Measurements from ENCODE around the gene NPAS3. TPM values are rescaled to one million over a fixed set of nuclear protein-coding genes. Genes with fewer than 3 reads are reported as not detected.

The NPAS3 gene
- total RNA-seq, 1 experiment from 2014 or later: 1.9 TPM

DNA sequence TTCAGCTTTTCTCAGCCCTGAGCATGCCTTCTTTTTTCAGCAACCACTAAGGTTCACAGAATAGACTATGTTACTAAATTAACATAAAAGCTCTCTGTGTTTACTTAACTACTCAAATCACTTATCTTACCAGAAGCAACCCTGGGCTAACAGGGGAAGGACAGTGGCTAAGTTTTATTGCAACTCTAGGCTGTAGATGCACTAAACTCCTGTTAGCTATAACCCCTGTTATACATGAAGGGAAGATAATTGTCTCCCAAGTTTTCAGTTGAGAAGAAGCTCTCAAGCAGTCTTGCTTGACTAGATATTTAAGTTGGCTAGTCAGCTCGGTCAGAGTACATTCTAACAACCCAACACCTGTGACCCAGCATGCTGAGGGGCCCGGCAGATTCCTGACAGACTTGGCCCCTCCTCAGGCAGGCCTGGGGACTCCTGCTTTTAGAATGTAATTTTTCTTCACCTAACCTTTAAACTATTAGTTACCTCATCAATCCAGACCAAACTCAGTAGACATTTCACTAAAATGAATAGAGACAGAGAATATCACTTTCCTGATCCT, 547.7 kb downstream of the NPAS3 start:
- Histone ChIP-seq H3K27me3 (no peaks in the 10 kb centered on the region), H3K36me3 (no peaks in the 10 kb centered on the region), H3K4me3 (no peak overlapping the region), H3K9me3 (no peaks in the 10 kb centered on the region)
- no peak for DNase-seq

DNA sequence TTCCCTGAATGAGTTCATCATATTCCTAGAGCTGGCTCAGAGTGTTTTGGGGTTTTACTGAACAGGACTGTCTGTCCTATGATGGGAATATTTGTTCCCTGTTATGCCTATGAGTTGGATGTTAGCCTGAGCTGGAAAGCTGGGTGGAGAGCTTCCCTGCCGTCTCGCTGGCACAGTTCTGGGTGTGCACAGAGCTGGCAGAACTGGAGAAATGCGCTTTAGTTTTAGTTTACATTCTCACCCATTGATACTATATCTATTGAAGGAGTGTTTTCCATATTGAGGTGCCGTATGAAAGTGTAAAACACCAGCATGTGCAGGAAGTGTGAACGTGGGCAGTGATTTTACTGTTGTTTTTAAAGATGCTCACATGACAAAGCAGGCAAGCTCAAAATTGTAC, 549.9 kb downstream of the NPAS3 start:
- no peaks in the 10 kb centered on the region for H3K27me3 ChIP-seq
- DNase-seq: no peak

DNA sequence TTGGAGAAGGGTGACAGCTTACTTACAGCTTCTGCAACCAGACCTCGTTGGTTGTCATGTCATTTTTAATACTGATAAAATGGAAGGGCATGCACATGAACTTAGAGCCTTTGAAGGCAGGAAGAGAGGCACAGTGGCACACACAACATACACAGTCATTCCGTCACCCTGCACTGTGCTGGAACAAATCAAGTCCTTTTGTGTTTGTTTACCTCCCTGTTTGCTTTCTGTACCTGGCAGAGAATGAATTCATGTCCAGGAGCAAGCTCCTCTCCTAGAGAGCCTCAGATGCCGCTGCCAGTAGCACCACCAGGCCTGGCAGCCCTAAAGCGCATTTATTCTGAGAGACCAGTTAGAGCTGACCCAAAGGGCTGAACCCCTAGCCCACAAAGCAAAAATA, 551.9 kb downstream of the NPAS3 start:
- no peaks in the 10 kb centered on the region for H3K27me3 ChIP-seq
- no peaks in the 10 kb centered on the region for H3K36me3 ChIP-seq
- no peaks in the 10 kb centered on the region for H3K9me3 ChIP-seq
- H3K4me3 ChIP-seq: no peak overlapping the region
- DNase-seq: no peak

More for the DNA sequence above, 549.9 kb downstream of the NPAS3 start:
- Histone ChIP-seq H3K36me3 (no peaks in the 10 kb centered on the region), H3K4me3 (no peak overlapping the region), H3K9me3 (no peaks in the 10 kb centered on the region)

DNA sequence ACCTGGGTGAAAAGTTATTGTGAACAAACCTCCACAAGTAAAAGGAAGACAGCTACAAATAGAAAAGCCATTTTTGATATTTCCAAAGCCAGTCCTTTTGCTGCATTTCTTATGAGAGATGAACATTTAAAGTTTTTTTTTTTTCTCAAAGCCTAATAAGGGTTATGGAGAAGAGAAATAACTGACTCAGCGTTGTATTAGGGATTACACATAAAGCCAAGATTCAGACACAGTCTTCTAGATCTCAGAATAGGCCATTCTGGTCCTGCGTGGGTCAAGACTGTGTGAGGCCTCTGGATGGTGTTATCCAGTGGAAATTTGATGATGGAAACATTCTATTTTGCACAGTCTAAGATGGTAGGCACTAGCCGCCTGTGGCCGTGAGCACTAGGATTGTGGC, 552.4 kb downstream of the NPAS3 start:
- DNase-seq: no peak
- H3K36me3 ChIP-seq: no peaks in the 10 kb centered on the region
- no peaks in the 10 kb centered on the region for H3K27me3 ChIP-seq

DNA sequence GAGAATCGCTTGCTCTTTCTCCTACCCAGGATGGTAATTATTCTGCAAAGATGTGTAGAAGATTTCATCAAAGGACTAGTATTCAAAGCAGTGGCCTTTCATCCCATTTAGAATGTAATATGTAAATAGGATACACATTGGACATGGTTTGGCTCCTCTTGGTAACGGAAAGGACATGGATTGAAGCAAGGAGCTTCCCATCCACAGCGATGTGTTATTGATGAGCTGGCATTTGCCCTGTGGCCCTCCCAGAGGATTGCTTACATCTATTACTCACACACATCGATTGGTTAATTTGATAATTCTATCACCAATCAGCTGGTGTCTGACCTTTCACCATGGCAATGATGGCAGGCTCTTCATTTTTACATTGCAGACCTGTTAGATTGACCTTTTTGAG, 553.8 kb downstream of the NPAS3 start:
- Histone ChIP-seq H3K9me3 (no peaks in the 10 kb centered on the region), H3K36me3 (no peaks in the 10 kb centered on the region), H3K27me3 (no peaks in the 10 kb centered on the region), H3K4me3 (no peak overlapping the region)
- no peak for DNase-seq

More for the DNA sequence above, 552.4 kb downstream of the NPAS3 start:
- Histone ChIP-seq H3K9me3 (no peaks in the 10 kb centered on the region), H3K4me3 (no peak overlapping the region)

DNA sequence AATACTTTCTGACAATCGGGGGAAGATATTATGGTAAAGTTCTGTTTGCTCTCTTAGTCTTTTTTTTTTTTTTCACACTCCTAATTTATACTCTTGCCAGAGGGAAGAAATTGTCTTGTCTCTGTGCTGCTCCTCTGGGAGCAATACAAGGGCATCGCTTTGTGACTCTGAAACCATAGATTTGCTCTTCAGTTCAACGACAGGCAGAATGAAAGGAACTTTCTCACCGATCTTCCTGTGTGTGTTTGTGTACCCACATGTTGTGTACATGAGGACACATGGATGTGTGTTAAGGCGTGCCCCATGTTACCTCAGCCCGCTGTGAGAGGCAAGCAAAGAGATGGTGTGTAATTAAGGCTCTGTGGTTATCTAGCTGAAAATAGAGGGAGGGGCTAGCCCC, 554.6 kb downstream of the NPAS3 start:
- no peaks in the 10 kb centered on the region for H3K27me3 ChIP-seq
- no peak overlapping the region for H3K4me3 ChIP-seq
- no peak for DNase-seq
- H3K9me3 ChIP-seq: no peaks in the 10 kb centered on the region
- H3K36me3 ChIP-seq: no peaks in the 10 kb centered on the region

DNA sequence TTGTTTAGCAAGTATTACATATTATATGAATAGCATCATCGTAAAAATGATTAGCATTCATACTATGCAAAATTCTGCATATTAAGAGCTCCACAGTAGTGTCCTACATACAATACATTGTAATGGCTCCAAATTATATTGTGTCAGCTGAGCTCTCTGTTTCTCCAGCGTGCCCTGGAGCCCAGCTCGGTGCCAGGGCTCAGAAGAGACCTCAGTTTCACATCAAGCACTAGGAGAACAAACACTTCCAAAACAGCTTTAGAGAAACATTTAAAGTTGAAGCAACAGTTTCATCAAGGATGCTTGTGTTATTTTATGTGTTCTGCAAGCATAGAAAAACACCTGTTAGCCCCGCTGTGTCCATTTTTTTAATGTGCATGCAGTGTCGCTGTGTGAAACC, 555.3 kb downstream of the NPAS3 start:
- no peak for DNase-seq
- Histone ChIP-seq H3K36me3 (no peaks in the 10 kb centered on the region), H3K9me3 (no peaks in the 10 kb centered on the region)

DNA sequence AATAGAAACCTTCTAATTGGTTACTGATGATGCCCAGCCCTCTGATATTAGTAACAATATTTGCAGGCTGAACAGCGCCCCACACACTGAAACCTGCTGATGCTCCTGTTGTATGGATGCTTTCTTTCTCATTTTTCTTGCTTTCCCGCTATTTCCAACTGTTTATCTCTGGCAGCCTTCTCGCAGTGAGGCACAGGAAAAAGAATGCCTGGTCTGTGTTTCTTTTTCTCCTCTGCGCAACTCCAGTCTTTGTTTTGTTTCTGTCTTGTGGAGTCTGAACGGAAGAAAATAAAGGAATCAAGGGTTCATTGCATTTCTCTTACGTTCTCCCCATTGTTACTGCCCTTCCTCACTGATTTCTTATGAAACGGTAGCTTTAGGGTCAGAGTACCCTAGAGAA, 561.0 kb downstream of the NPAS3 start:
- Histone ChIP-seq H3K27me3 (no peaks in the 10 kb centered on the region), H3K36me3 (no peaks in the 10 kb centered on the region), H3K9me3 (no peaks in the 10 kb centered on the region), H3K4me3 (no peak overlapping the region)
- DNase-seq: no peak

More for the DNA sequence above, 555.3 kb downstream of the NPAS3 start:
- Histone ChIP-seq H3K27me3 (no peaks in the 10 kb centered on the region), H3K4me3 (no peak overlapping the region)

DNA sequence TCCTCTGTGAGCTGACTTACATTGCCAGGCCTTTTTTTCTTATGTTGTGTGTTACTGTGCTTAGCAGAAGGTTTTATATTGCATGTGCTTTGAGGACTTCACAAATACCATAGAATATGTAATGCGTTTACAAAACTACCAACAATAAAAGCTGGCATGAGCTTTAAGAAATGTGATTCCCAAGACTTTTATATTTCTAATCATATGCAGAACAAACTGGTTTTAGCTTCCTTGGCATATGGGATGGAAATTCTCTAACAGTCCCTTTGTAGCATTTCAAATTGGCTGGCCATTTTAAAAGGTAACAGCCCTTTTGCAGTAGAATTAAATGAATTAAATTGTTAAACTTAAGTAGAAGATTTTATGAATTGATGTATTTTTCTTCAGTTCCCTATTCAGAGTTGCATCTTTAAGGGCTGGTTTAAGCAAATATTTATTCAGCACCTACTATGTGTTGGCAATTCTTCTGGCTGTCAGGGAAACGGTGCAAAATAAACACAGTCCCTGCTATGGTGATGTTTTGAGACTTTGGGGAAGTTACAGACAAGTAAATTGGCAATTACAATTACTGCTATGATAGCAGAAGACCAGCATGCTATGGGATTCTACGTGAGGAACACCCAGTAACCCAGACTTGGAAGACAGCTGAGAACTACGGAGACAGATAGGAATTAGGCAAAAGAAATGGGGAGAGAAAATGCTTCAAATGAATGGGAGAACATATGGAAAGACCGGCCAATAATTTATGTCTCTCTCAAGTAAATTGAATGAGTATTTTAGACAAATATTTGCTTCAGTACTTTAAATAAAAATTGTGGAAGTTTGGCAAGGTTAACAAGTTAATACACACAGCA, 565.8 kb downstream of the NPAS3 start:
- no peak for DNase-seq
- Histone ChIP-seq H3K4me3 (no peak overlapping the region), H3K27me3 (no peaks in the 10 kb centered on the region), H3K9me3 (no peaks in the 10 kb centered on the region), H3K36me3 (no peaks in the 10 kb centered on the region)

DNA sequence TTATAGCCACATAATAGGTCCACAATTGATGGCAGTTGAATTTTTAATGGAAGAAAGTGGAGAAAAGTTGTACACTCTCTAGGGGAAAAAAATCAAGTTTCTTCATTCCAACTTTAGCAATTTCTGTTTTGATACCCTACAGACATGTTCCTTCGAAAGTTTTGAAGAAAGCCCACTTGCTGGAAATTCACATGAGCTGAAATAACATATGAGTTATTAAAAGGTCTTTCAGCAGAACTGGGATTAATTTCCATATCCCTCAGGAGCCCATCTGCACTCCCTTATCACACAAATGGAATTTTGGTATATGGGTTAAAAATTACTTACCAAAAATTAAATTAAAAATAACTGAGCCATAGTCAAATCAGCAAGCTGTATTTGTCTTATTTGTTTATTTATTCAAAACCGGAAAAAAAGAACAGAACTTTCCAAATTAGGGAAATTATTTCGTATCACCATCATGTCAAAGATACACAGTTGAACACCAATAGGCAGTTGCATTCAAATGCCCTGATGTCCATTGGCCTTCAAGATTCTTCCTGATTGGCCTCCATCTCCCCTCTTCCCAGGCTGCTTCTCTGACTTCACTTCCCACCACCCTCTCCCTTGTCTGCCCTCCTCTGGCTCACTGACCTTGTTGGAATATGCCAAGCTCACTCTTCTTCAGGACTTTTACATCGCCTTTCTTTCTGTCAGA, 566.7 kb downstream of the NPAS3 start:
- H3K9me3 ChIP-seq: no peaks in the 10 kb centered on the region
- no peak for DNase-seq
- no peaks in the 10 kb centered on the region for H3K27me3 ChIP-seq
- H3K36me3 ChIP-seq: no peaks in the 10 kb centered on the region
- H3K4me3 ChIP-seq: no peak overlapping the region

DNA sequence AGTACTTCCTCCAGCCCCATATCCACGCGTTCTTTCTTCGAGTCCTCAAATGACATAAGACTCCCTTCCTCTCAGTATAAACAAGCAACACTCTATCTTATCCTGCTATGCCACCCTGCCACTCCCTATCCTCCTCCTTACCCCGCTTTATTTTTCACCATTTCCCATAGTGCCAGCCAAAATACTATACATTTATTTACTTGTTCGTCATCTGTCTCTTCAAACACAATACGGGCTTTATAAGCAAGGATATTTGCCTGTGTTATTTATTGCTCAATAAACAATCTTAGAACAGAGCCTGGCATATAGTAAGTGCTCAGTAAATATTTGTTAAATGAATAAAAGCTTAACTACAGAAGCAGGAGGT, 567.3 kb downstream of the NPAS3 start:
- Histone ChIP-seq H3K4me3 (no peak overlapping the region), H3K27me3 (no peaks in the 10 kb centered on the region), H3K36me3 (no peaks in the 10 kb centered on the region), H3K9me3 (no peaks in the 10 kb centered on the region)
- DNase-seq: no peak

DNA sequence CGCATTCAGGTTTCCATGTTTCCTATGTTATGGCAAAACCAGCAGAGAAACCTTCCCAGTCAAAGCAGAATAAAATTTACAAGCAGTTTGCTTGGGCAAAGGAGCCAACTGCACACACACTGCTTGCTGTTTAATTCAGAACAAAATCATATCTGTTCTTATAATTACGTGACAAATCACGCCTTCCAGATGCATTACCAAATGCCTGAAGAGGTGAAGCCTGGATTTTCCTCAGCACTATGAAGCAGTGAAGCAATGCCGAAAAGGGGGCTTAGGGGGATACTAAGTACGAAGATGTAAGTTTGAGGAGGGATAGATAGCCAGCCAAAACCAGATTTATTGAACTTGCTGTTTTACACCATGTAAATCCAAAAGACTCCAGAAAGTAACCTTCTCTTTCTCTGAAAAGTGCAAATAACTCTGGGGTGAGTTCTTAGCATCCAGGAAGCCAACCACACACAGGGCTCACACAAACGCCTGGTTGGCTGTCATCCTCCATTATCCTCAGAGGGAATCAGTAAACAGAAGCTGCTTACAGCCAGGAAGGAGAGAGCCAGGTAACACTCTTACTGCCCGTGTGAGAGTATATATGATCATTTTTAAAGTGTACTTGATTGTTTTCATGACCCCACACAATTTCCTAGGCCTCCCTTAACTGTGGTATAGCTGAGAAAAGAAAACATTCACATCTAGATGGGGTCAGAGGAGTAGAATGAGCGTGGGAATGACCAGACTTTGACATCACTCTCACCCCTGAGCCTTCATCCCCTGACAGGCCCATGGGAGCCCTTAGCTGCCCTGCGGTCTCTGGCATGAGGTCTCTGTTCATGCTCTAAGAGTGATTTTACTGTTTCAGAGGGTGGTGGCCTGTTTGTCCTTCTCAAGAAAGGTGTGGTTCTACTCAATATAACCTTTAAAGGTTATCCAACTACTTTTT, 569.7 kb downstream of the NPAS3 start:
- Histone ChIP-seq H3K9me3 (no peaks in the 10 kb centered on the region), H3K27me3 (no peaks in the 10 kb centered on the region), H3K36me3 (no peaks in the 10 kb centered on the region), H3K4me3 (no peak overlapping the region)
- DNase-seq: no peak

DNA sequence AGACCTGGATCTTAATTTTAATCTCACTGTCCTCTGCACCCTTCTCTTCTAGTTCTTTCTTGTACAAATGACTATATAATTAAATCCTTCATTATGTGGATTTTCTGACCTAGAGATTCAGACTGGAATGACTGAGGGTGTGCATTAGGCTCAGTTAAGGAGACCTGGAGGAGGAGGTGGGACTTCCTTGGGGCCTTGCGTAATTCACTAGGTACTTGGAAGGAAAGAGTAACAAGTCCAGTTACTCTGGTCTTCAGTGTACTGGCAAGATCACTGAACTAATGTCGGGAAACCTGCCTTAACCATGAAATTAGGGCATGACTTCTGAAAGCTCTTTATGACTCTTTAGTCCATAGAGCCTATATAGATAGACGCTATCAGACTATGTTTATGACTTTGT, 570.8 kb downstream of the NPAS3 start:
- no peak overlapping the region for H3K4me3 ChIP-seq
- no peak for DNase-seq
- H3K27me3 ChIP-seq: no peaks in the 10 kb centered on the region
- no peaks in the 10 kb centered on the region for H3K9me3 ChIP-seq
- no peaks in the 10 kb centered on the region for H3K36me3 ChIP-seq

DNA sequence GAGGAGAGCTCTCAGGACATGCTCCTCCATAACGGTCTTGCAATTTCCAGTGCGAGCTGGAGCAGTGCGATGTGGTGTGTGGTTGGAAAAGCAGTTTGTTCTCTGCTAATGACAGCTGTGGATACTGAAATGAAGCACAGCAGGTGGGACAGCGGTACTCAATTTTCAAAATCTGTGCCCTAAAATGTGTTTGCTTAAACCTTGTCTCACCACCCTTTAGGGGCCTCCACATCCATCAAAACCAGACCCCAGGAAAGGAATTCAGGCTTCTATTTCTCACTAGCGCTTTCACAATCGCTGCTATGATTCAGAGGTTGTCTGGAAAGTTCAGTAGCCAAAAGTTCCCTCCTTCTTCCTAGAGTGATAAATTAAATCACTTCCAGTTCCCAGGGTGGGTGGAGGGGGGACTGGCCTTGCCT, 571.4 kb downstream of the NPAS3 start:
- Histone ChIP-seq H3K27me3 (no peaks in the 10 kb centered on the region), H3K4me3 (no peak overlapping the region), H3K9me3 (no peaks in the 10 kb centered on the region), H3K36me3 (no peaks in the 10 kb centered on the region)
- peak; percentile 2 for DNase-seq

DNA sequence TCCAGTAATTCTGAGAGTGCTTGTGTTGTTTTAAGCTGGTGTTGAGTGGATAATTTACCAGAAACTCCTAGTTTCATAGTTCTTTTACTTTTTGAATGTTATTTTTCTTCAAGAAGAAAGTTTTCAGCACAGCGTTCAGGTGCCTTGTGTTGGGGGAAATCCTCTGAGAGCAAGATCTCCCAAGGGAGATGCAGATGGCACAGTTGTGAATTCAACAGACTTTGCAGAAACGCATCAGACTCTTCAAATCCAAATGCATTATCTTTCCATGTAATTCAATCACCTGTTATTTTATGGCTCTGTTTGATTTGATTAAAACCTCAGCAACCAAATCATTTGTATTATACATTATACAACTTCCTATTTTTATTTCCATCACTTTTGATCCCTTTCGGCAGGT, 572.3 kb downstream of the NPAS3 start:
- no peak for DNase-seq
- no peaks in the 10 kb centered on the region for H3K27me3 ChIP-seq

DNA sequence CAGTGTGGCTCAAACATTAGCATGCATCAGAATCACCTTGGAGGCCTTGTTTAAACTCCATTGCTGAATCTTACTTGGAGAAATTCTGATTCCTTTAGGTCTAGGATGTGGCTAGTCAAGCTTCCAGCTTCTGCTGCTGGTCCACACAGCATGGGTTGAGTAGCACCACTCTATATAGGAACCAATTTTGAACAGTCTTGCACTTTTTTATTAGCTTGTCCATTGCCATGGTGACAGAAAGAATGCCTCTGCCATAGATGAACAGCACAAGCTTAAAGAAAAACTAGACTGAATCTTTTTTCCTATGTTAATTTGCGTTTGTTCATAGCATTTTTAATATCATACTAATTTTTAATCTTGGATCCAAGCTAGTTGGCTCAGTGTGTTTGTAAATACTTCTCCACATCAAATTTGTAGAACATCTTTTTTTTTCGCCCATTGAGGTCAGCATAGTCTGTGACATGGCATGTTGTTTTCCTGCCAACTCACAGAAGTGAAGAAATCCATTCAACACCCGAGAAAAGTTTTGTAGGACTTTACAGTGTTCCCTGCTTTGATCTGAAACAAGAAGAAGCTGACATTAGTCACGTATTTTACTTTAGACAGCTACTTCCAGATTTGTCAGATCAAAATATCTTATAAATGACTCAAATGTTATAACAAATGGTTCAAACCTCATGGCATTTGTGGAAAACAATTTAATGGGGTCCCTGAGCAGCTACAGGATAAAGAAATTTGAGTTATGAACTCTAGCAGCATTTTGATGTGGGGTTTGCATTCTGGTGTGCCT, 573.4 kb downstream of the NPAS3 start:
- no peak overlapping the region for H3K4me3 ChIP-seq

More for the DNA sequence above, 572.3 kb downstream of the NPAS3 start:
- no peaks in the 10 kb centered on the region for H3K36me3 ChIP-seq
- H3K4me3 ChIP-seq: no peak overlapping the region
- H3K9me3 ChIP-seq: no peaks in the 10 kb centered on the region

More for the DNA sequence above, 573.4 kb downstream of the NPAS3 start:
- no peaks in the 10 kb centered on the region for H3K36me3 ChIP-seq
- no peaks in the 10 kb centered on the region for H3K27me3 ChIP-seq
- no peaks in the 10 kb centered on the region for H3K9me3 ChIP-seq
- peak; percentile 8 for DNase-seq

Measured in MG63 (cell line).